HG03039 (cell line): ENCODE measurements around the gene TCERG1L.

Source experiments
- ATAC-seq: cut with Tn5 transposase; IDR thresholded peaks from one replicate; pipeline ENCODE4 v1.9.1; 2021; ENCODE audit warnings: mild to moderate bottlenecking, moderate library complexity; ENCODE audit not compliant: unreplicated experiment

Gene TCERG1L

DNA sequence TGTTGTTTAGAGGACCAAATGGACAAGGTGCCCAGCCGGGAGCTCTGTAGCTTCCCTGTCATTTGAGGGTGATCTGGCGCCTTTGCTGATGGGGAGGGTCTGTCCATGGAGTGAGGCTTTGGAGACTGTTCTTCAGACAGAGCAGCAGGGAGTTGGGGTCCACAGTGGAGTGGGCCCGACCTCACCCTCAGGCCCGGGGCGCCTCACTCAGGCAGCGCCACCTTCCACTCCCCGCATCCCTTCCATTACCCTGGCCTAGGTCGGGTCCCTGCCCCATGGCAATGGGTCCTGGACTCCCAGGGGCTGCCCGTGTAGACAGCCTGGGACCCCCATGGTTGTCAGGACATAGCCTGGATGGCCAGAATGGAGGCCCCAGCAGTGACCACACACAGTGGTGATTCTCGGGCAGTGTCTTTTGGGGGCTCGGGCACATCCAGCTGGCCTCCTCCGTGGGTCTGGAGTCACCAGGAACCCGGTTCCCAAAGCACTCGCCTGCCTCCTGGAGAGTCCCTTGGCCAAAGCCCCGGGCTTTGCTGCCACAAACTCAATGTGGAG, 38.5 kb downstream of the TCERG1L start:
- ATAC-seq = no peak

DNA sequence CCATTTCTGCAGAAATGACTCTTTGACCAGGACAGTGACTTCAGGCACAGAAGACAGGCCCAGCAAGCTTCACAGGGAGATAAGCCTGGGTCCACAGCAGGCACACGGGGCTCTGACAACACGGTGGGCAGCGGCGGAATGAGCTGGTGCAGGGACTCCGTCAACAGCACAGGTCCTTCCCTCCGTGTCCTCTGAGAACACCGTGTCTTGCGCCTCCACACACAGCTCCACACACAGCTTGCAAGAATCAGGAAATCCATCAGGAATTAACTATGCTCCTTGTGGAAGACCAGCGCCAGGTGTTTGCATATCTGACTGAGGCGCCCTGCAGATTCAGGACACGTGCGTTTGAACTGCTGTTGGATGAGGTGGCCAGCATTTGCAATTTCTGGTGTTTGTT, 39.6 kb downstream of the TCERG1L start:
- ATAC-seq = no peak

DNA sequence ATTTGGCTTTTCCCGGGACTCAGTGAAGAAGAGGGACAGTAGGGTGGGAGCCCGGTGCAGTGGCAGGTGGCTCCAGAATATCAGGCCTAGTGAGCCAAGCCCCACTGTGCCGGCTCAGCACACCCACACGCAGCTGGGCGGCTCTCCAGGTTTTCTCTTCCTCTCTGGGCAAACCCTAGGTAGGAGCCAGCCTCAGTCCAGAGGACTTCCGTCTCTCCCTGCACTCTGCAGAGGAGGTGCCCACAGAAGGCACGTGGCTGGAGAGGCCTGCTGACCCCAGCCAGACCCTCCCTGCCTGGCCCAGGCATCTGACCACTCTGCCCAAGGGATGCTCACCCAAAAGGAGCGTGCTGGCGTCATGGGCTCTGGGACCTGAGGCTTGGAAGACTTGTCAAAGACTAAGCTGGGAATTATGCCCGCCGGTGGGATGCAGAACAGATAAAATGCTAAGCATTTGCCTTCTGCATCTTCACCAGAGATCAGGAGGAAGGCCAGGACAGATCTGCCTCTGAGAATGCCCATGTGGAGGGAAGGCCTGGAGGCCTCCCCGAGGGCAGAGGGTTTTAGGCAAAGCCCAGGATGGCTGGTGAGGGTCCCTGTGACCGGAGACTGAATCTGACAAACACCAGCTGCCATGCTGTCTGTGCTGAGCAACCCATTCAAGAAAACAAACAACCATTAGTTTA, 40.2 kb downstream of the TCERG1L start:
- ATAC-seq = no peak

DNA sequence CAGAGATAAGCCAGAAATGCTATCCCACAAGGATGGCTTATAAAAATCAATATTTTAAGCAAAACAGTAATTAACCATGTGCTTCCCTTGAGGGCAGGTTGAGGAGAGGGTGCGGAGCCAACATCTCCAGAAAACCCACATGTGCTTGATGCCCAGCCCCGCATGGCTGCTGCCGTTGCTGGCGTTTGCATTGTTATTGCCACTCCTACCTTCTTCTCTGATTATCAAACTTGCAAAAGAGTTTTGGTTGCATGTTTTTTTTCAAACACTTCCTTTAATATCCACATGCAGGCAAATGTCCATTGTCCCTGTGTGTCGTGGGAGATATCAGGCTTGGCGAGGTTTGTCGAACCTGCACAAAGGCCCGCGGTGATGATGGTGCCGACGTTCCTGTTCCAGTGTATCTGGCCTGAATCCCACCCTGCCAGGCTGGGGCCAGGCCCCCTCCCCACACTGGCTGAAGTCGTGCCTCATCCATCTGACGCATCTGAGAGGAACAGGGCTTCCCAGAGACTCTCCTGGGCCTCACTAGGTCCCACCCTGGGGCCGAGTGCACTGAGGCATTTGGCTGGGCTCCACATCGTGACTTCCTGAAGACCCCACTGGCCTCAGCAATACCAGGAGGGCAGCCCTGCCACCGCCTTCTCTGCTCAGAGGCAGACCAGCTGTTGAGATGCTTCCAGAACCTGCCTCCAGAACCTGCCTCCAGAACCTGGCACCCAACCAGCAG, 40.9 kb downstream of the TCERG1L start:
- ATAC-seq = no peak

DNA sequence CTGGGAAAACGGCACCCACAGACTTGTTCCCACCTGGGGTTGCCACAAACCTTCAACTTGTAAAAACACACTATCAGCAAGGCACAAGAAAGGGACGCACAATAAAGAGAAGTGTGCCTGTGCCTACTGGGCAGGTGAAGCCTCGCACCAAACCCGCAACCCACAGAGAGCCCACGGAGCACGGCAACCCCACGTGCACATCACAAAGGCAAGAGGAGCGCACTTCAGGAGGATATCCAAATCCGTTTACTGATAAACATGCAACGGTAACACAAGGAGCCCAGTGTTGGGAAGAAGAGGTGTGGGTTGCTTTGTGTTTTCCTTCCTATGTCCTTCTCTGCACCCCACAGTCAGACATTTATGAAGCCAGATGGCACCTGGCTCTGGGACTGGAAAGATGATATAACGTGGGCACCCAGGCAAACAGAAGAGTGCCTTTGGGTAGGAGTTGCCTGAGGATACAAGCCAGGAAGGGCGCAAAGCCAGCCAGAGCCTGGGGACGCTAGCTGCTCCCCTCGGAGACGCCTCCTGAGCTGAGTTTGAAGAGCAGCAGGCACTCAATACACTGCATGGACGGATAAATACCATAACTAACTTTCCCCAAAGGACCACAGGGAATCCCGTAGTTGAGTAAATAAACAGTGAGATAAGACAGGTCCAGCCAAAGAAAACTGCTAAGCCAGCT, 41.6 kb downstream of the TCERG1L start:
- ATAC-seq = no peak

DNA sequence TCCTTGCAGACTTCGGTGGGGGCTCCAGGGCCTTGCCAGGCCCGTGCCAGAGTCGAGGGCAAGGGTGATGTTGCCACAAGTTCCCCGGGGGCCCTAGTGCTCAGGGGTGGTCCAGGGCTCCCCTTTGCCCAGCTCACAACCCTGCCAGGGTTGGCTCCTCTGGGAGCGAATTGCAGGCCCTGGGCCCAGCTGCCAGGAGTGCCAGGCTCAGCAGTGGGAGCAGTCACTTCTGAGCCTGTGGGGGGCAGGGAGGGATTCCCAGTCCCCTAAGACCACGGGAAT, 43.8 kb downstream of the TCERG1L start:
- ATAC-seq = no peak

DNA sequence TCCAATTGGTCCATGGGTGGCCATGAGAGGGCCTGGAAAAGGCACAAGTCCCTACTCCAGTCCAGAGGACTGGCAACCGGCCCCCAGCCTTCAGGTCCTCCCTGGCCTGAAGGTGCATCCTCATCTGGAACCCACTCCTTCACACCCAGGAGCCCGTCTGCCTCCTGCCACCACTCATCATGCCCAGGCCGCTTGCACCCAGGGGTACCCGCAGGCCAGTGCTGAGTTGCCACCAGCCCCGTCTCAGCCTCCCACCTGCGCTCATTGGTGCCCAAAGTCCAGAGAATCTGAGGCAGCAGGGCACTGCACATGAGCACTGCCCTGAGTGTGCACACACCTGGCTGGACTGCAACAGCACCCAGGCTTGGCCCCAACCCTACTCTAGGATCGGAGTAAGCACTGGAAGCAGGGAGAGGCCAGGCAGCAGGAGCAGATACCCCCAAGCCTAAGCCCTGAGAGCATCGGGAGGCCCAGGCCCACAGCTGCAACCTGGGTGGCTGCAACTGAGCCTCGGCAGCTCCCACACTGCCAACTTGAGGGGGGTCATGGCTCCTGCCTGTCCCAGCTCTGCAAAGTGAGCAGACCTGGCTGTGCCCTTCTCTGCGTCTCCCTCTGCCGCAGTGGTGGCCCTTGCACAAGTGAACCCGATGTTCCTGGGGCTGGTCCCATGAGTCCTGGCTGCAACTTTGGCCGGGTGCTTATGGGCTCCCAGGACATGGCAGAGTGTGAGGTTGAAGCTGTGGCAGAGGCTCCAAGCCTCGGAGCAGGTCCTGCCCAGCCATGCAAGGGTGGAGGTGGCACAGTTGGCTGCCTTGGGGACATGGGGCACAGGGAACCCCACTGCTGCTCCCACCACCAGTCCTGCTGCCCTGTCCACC, 44.3 kb downstream of the TCERG1L start:
- ATAC-seq = no peak

DNA sequence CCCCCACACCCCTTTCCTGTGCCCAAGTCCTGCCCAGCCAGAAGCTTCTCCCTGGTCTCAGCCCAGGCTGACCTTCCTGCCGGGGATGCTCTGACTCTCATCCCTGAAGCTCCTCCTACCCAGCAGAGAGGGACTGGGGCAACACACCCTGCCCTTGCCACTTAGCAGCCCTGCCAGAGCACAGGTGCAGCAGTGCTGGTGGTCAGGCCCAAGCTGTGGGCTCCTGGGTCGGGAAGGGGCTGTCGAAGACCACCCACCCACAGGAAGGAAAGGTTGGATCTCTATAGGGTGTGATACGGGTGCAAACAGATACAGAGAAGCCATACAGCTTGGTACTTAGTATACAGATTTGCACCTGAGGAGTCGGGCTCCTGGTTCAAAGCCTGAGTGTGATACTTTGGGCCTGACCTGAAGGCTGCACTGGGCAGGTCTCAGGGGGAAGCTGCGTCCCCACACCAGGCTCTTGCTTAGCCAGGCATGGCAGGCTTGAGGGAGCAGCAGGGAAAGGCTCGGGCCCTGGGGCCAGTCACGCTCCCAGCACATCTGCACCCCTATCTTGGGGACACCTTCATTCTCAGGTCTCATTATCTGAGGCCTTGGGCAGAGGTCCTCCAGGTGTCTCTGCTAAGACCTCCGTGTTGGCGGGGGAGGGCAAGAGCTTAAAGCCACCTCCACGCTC, 47.3 kb downstream of the TCERG1L start:
- ATAC-seq = no peak

DNA sequence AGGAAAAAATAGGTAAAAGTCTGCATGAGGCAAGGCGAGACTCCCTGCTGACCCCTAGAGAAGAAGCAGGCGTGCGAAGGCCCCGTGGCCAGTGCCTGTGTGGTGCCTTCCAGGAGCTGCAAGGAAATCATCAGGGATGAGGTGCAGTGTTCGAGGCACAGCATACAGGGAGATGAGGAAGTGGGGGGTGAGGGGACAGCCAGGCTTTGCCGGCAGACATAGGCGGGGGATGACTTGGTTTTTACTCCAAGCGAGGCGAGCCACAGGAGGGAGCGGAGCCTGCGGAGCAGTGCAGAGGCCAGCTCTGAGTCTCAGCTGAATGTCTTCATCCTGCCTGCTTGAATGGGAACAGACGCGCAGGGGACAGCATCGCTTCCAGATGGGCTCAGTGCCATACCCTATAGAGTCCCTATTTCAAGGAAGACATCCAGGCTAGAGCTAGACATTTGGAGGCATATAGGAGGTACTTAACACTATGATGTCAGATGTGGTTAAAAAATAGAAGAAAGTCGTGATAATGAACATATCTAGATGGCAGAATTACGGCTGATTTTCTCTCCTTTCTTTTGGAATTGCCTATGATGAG, 49.5 kb downstream of the TCERG1L start:
- no peak for ATAC-seq

DNA sequence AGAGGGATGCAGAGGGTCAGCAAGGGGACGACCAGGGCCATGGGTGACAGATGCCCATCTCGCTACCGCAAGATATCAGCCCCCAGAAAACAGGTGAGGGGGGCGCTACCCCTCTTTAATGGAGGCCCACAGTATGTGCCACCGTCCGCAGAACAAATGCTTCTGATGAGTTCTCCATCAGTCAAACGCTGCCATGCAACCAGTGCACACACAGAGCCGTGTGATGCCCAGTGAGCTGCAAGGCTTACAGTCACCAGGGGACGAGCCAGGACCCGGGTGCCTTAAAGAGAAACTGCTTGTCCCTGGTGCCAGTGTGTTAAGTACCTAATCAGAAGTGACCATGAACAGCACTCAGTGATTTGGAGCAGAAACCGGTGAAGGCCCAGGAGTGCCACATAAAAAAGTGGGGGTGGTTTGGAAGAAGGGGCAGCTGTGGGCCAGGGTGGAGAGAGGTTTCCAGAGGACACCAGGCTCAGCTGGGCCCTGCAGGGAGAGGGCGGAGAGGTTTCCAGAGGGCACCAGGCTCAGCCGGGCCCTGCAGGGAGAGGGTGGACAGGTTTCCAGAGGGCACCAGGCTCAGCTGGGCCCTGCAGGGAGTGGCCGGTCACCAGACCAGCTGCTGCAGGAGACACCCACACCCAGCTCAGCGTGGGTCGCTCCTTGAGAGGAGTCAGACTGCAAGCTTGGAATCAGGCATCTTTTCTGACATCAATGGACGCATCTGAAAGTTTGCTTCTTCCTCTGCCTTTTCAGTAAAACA, 50.9 kb downstream of the TCERG1L start:
- no peak for ATAC-seq

DNA sequence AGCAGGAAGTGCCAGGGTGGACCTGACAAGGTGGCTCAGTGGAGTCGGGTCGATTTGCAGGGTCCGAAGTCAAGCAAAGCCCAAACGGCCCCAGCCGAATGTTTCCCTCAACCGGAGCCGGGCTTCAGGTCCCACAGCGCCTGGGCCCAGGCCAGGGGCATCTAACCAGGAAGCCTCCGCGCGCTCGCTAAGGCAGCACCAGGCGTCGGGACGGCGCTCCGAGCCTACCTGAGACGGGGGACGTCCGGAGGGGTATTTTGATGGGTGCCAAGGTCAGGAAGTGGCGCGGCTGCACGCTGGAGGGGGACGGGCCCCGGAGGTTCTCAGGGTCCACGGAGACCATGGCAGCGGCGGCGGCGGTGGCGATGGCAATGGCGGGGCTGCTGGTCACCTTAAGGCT, 51.5 kb downstream of the TCERG1L start:
- ATAC-seq = no peak

DNA sequence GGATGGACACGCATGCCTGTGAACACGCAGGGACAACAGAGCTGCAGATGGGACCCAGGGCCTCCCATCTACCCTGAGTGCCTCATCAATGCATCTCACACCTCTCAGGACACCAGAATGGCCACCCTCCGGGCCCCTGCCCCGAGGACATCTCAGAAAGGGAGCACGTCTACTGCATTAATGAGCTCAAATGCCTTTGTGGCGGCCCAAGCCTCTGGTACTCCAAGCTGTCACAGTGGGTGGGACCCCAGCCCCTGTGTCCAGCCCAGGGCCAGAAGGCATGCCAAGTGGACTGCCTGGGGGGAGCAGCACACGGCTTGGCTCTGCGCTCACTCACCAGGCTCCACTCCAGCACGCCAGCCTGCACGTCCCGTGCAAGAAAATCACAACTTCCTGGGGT, 52.0 kb downstream of the TCERG1L start:
- ATAC-seq = no peak

DNA sequence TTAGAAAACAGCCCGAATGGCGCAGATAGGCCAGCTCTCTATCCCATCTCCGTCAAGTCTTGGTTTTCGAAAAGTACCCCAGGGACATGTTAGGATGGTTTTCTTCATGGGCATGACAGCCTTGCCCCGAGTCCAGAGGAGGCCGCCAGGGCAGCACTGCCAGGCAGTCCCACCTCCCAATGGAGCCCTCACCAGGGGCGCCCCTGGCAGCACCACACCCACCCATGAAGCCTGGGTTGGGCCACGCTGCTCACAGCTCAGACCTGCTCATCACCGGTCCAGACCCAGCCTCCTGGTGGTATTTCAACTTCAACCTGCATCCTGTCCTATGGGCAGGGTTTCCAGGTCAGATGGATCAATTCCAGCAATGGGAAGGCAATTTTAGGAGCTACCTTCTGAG, 53.3 kb downstream of the TCERG1L start:
- no peak for ATAC-seq

DNA sequence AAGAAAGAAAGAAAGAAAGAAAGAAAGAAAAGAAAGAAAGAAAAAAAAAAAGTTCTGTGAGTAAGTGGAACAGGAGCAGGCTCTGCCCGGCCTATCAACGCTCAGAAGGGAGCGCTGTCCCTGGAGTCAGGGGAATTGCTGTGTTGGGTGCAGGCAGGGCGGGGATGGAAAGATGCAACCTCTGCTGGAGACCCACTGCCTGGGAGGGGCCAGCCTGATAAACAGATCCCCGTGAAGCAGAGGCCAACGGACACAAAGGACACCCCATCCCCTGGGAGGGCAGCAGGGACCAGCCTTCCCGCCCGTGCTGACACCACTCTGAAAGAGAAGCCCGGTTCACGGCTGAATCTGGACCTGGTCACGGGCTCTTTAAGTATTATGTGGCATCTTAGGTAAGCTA, 54.5 kb downstream of the TCERG1L start:
- ATAC-seq = no peak

DNA sequence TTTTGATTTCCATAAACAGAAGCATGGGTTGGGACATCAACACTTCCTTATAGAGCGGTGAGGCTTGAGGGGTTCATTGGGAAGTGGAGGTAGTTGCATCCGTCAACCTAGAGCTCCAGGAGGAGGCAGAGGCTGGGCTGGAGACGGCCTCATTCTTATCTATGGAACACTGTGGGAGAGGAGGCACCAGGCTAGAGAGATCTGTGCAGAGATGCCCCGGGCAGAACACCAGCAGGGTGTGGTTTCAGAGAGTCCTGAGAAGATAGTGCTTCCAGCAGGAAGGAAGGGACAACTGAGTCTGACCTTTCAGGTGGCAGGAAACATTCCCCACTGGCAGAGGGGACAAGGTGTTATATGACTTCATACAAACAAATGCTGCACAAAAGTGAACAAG, 56.7 kb downstream of the TCERG1L start:
- no peak for ATAC-seq

DNA sequence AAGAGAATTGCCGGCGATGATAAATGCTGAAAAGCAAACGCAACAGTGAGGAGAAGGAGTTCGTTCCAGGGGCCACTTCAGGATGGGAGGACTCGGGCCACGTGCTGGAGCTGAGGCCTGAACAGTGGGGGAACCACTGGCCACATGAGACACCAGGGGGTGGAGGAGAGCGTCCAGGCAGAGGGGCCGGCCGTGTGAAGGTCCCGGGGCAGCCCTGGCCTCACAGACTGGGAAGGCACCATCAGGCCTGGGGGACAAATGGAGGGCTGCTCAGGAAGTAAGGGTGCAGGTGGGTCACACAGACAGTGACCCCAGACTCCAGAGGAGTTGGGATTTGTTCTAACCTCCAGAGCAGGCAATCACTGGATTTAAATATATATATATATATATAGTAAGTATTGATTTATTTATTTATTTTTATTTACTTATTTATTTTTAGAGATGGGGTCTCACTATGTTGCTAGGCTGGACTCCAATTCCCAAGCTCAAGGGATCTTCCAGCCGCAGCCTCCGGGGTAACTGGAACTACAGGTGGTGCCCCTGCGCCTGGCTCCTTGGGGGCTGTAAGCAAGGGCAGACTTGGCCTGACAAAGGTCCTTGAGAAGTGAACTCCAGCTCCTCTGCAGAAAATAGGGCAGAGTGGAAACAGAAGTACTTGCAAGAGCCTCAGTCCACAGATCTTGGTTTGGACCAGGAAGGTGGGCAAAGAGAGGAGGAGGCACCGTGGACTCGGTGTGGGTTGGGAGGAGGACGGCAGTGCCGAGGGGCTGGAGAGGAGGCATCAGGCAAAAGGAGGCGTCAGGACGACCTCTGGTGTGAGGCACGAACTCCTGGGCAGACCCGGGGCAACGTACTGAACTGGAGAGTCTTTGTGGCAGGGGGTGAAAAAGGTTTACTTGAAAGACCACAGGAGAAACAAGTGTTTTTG, 57.3 kb downstream of the TCERG1L start:
- ATAC-seq = no peak

DNA sequence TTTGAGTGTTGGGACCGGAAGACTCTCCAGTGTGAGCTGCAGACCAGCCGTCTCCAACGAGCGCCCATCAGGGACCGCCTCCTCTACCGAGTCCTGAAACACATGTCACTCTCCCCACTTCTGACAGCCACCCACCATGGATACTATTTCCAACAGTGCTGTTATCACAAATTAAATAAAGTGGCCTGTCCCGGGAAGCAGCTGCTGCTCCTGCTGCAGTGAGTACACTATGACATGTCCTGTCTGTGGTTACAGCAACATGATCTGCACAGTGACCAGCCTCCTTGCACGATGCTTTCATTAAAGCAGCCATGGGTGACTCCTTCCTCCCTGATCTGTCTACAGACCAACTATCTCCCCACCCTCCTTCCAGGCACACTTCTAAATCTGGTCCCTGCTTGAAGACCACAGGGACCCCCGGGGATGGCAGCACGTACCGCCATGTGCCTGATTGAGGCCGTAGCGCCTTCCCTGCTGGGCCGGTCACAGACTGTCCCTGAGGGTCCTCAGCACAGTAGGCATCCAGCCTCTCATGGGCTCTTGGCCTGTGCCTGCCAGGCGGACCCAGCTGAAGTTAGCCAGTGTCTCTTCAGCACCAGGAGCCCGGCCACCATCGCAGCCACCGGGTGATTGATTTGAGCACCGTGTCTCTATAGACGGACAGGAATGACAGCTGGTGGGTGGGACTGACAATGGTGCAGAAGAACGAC, 58.8 kb downstream of the TCERG1L start:
- no peak for ATAC-seq

DNA sequence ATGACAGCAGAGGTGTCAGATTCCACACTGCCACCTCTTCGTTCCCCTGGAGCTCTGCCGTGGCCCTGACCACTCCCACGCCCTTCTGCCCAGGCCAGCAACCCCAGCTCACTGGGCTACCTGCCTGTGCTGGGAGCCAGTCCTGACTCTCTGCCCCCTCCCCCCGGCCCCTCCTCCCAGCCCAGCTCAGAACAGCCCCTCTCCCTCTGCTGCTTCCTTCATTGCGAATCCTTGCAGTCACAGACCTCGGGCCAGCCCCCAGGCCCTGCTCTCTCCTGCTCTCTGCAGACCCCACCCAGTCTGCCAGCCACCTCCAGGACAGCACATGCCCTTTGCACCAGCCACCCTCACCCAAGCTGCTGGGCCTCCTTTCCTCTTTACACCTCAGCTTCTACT, 60.4 kb downstream of the TCERG1L start:
- no peak for ATAC-seq
